GM19193 (cell line): ENCODE results near the gene MICU2.

ENCODE experiments used
- POLR2A ChIP-seq: IDR thresholded peaks from 4 replicates; pipeline ENCODE4 v1.6.1; 2011; ENCODE audit not compliant: insufficient read depth, insufficient read length; ENCODE audit errors: extremely low read depth

The MICU2 gene, protein sequence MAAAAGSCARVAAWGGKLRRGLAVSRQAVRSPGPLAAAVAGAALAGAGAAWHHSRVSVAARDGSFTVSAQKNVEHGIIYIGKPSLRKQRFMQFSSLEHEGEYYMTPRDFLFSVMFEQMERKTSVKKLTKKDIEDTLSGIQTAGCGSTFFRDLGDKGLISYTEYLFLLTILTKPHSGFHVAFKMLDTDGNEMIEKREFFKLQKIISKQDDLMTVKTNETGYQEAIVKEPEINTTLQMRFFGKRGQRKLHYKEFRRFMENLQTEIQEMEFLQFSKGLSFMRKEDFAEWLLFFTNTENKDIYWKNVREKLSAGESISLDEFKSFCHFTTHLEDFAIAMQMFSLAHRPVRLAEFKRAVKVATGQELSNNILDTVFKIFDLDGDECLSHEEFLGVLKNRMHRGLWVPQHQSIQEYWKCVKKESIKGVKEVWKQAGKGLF

DNA sequence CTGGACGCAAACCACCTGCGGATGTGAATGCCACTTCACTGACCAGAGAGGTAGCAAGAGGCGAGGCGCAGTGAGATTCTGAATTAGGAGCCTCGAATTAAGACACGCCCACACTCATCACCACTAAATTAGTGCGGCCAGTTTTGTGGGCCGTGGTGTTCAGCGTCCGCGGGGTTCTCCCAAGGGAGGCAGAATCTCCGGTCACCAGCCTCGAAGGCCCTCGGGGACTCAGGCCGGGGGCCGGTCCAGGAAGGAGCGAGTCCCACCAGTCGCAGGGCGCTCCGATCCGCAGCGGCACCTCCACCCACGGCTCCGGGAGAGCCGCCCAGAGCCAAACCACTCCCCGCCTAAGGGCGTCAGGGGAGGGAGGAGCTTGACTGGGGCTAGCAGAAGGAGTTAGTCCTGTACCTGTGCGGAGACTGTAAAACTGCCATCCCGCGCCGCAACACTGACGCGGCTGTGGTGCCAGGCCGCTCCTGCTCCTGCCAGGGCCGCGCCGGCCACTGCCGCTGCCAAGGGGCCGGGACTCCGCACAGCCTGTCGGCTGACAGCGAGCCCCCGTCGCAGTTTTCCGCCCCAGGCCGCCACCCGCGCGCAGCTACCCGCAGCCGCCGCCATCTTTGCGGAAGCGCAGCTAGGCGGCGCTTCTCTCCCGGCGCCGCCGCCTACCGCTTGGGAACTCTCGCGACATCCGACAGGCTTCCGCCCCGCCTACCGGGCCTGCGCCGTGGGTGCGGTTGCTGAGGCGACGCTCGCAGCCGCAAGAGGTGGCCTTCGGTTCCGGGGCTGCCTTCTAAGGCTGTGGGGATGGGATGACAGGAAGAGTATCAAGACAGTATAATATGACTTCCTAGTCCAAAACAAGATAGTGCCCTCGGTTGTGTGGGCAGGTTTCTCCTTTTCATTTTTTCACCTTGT is at the start of gene MICU2:
TSS of gene MICU2 (minus strand) at position 640 of the 918 bp plus-strand sequence. CDS start at position 618, 22 bp downstream.
- TF ChIP-seq POLR2A = peak; percentile 99

DNA sequence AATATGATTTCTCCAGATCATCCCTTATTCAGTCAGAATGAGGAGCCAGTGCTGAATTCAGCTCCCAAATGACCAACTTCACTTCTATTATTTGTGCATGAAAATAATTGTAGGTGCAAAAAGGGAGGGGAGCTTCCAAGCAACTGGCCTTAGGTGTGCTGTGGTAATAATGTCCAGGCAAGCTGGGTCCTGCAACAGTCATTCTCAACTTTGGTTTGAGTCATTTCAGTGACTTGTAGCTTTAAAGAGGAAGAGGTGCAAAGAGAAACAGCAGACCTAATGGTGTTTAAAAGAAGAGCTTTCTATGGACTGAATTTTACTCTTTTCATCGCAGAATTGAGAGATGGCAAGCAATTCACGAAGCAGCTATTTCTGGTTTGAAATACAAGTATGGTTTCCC is 37.7 kb upstream of the MICU2 start:
- TF ChIP-seq POLR2A = no peak

DNA sequence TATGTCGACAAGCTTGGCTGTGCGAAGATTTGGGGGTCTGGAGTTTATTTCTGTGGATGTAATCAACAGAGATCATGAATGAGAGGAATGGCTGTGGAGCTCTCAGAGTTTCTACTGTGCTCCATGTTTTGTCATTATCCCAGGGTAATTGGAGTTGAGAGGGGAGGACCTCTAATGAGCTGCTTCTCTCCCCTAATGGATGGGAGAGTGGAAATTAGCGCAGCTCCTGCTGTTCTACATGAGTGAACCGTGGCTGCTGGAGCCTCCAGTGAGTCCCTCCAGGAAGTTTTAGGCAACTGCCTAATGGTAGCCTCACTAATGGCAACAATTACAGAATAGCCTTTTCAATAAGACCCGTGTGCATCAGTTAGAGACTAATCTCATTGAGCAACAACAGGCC is 35.6 kb upstream of the MICU2 start:
- TF ChIP-seq POLR2A = no peak

DNA sequence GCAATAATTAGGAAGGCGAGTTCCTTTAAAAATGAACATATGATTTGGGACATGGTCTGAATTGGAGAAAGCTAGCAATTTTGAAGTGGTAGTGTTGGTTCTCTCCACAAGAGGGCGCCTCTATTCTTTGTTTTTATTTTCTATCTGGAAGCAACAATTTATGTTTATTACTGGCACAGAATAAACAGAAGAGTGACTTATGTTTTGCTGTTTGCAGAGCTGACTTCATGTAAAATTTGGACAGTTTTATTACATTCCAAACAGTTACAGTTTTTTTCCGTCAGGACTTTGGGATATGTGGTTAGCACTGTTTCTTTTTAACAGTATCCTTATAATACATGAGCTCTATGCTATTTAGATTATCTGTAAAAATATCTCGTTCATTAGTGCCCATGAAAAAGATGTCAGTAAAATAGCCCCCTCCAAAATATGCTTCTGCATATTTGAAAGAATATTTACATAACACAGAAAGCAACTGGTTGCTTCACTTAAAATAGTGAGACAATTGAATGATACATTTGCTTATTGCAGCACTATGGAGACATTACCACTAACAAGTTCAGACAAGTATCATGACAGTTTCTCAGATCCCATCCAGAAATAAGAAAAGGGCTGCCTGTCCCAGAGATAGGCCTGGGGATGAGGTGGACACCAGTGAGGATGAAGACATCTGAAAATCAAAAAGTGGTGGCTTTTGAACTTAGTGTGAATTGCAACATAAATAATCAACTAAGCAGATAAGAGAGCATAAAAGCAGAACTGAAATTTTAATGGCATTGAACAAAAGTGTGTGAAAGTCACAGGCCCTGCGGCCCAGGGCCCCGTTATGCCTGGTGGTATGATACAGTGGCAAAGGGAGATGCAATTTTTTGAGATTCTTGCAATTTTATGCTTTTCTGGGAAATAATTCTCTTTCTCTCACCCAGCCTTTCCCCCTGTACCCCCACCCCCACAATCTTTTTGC is 34.6 kb upstream of the MICU2 start:
- no peak for TF ChIP-seq POLR2A

DNA sequence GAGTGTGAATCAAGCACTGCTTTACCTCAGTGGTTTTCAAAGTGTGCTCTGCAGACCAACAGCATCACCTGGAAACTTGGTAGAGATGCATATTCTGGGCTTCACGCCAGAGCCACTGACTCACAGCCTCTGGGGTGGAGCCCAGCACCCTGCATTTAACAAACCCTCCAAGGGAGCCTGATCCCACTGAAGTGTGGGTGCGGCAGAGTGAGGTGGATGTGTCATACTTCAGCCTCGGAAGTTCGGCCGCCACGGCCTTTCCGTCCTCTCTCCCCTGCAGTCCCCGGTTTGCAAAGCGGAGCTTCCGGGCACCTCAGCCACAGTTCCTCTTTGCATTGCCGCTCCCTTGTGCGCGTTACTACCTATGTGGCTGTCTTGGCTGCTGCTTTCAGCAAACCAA is 33.3 kb upstream of the MICU2 start:
- TF ChIP-seq POLR2A = no peak

- no peak for TF ChIP-seq POLR2A
These were observed 32.7 kb upstream of the MICU2 start for GRCh38 chr13:21636656-21637055.

DNA sequence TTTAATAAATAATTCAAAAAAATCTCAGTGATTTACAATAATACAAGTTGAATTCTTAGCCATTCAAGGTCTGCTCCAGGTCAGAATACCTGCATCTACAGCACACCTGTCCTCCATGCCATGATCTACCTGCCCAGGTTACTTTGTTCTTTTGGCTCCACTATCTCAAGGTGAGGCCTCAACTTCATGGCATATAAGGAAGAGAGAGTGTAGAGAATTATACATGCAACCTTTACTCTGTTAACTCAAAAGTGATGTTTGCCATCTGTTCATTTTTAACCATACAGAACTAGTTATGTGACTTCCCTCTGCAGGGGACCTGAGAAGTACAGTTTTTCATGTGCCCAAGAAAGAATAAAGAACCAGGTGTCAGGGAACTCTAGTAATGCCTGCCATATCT is 28.2 kb upstream of the MICU2 start:
- TF ChIP-seq POLR2A = no peak

DNA sequence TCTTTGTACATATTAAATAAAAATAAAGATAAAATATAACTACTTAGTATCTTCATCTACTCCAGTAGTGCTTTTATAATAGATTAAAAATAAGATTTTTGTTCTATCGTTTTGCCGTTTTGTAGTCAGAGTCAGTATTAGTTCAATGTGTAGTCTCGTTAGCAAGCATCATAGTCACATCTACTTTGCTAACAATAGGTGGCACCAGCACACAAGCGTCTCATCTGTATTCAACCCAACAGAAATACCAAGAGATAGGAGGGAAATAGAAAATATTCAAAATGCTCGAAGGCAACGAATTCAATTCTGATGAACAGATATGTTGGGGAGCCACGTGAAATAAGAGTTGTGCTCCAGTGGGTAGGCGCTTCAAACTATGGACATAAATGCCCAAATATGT is 21.4 kb upstream of the MICU2 start:
- TF ChIP-seq POLR2A = no peak

DNA sequence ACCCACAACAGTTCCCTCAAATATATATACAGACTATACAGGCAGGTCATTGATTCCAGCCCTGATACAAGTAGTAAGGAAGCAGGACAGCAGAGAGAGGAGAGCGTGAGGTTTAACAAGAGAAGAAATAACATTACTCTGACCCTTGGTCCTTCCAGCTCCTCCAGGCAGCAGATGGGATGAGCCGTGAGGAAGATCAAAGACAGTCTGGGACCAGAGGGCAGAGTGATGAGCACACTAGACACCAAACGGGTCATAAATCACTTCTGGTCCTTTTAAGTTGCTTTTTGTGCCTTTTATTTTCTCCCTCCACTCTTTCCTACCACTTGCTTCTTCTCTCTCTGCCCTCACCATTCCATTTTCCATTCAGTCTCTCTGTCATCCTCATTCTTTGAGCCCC is 16.9 kb upstream of the MICU2 start:
- TF ChIP-seq POLR2A = no peak

- TF ChIP-seq POLR2A = no peak
These were observed 15.8 kb upstream of the MICU2 start for GRCh38 chr13:21619633-21620220.

DNA sequence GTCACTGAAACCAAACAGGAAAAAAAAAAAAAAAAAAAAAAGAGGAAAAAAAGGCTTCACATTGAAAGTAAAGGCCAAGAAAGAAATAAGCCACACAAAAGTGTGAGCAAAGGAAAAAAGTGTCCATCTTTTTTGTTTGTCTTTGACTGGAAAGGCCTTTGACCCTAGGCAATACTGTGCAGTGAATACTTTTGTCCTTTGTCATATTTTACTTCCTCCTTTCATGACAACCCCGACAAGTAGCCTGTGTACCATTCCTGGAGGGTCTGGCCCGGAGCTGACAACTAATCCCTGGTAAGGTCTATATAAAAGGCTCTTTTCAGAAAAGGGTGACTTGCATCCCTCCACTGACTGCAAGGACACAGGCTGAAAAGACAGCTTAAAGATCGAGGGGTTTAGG is 12.9 kb upstream of the MICU2 start:
- TF ChIP-seq POLR2A = no peak

- TF ChIP-seq POLR2A = no peak
These were observed 12.4 kb upstream of the MICU2 start for GRCh38 chr13:21616205-21616866.

DNA sequence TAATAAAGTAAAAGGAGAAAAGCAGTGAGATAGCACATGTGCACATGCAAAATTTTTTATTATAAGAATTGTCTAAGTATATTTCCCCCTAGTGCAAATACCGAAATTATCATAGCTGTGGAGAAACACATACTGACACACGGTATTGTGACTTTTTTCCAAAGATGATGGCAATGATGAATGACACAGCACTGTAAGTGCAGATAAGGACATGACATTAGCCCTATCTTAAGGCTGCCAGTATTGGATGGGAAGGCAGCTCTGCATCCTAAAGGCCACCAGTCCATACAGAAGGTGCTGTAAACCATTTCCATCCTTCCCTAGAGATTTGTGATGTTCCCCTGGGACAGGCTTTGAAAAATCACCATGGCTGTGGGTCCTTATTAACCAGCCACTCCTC is 11.5 kb upstream of the MICU2 start:
- TF ChIP-seq POLR2A = no peak

DNA sequence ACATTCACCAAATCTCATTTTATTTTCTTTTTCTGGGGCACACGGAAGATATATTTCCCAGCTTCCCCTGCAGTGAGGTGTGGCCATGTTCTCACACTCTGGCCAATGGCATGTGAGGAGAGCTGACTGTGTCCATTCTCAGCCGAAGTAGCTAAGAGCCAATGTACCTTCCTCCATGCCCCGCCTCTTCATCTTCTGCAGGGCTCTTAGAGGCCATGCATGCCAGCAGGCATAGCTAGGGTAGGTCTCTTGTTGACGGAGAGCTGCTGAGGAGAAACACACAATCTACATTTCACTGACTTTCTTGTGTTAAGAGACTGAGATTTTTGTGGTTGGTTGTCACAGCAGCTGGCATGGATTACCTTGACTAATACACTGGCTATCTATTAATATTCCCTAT is 9.8 kb upstream of the MICU2 start:
- TF ChIP-seq POLR2A = no peak

DNA sequence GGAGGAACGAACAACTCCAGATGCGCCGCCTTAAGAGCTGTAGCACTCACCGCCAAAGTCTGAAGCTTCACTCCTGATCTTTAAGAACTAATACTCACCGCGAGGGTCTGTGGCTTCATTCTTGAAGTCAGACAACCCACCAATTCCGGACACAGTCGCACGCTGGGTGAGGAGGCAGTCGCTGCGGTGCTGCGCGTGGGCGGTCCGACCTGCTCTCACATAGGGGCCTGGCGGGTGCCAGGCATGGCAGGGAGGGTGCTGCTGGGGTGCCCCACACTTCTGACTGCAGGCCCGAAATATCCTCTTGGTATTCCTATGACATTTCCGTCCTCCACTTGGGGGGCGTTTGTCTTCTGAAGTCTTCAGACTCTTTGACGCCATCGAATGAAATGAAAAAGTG is 7.4 kb upstream of the MICU2 start:
- no peak for TF ChIP-seq POLR2A

DNA sequence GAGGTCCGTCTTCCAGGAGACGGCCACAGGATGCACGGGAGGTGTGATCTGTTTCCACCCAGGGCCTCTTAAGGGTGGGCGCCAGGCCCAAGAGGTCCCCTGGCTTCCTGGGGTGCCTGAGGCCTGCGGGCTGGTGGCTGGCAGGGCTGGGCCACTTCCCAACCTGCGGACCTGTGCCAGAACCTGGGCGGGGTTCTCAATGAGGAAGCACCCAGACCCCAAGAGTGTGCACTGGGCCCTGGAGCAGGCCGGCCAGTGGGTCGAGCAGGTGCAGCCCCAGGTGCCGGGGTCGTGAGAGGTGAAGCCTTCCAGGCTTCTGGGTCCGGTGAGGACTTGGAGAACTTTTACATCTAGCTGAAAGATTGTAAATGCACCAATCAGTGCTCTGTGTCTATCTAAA is 6.7 kb upstream of the MICU2 start:
- no peak for TF ChIP-seq POLR2A
